ENCODE results near the gene RAB20. TPM values are rescaled to one million over a fixed set of nuclear protein-coding genes. Genes with fewer than 3 reads are reported as not detected.
A peak's percentile ranks its signal among the peaks of the same experiment; 100 is the strongest.
"Not testable (repeated sequence)": the region's sequence is repeated elsewhere in the genome, so short reads cannot be mapped to it uniquely, and the experiment has no call there.

RAB20 gene
- total RNA-seq, 1 experiment from 2014 or later = 19.3 TPM

- H3K4me3 ChIP-seq = no peak overlapping the region
- H3K36me3 ChIP-seq = no peaks in the 10 kb centered on the region
- H3K27me3 ChIP-seq (replicated peaks) = peaks cover 25% of the 10 kb centered on the region
- H3K27ac ChIP-seq = no peak overlapping the region
- H3K4me1 ChIP-seq (replicated peaks) = no peaks in the 10 kb centered on the region
- DNase-seq (ENCODE audit: low read depth in 1 of 2, low spot score in 2 of 2) = no peak
- no peaks in the 10 kb centered on the region for H3K9me3 ChIP-seq (replicated peaks)
Observed at GRCh38 chr13:110583178-110583865, 21.8 kb upstream of the RAB20 start.

DNA sequence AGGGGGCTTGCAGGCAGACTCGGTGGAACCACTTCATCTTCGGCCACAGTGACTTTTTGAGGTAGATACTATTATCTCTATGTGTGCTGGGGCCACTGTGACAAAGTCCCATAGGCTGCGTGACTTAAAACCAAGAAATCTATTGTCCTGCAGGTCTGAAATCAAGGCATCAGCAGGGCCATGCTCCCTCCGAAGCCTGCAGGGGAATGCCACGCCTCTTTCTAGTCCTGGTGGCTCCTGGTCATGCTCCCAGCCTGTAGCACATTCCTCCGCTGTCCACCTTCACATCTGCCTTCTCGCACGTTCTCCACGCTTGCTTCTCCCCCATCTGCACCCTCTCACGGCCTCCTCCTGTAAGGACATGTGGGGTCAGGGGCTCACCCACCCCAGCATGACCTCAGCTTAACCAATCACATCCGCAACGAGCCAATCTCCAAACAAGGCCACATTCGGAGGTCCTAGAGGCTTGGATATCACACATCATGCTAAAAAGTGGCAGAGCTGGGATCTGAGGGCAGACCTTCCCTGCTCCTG, 21.0 kb upstream of the RAB20 start:
- Histone ChIP-seq H3K36me3 (no peaks in the 10 kb centered on the region), H3K27ac (no peak overlapping the region), H3K9me3 (replicated peaks) (no peaks in the 10 kb centered on the region), H3K4me3 (no peak overlapping the region), H3K27me3 (replicated peaks) (peaks cover 21% of the 10 kb centered on the region), H3K4me1 (replicated peaks) (no peaks in the 10 kb centered on the region)
- no peak for DNase-seq (ENCODE audit: low read depth in 1 of 2, low spot score in 2 of 2)

GRCh38 chr13:110581506-110582185, 20.1 kb upstream of the RAB20 start:
- H3K27ac ChIP-seq = no peak overlapping the region
- H3K4me3 ChIP-seq = no peak overlapping the region
- H3K36me3 ChIP-seq = no peaks in the 10 kb centered on the region
- no peaks in the 10 kb centered on the region for H3K4me1 ChIP-seq (replicated peaks)
- no peaks in the 10 kb centered on the region for H3K9me3 ChIP-seq (replicated peaks)
- DNase-seq (ENCODE audit: low read depth in 1 of 2, low spot score in 2 of 2) = no peak
- H3K27me3 ChIP-seq (replicated peaks) = peaks cover 23% of the 10 kb centered on the region

DNA sequence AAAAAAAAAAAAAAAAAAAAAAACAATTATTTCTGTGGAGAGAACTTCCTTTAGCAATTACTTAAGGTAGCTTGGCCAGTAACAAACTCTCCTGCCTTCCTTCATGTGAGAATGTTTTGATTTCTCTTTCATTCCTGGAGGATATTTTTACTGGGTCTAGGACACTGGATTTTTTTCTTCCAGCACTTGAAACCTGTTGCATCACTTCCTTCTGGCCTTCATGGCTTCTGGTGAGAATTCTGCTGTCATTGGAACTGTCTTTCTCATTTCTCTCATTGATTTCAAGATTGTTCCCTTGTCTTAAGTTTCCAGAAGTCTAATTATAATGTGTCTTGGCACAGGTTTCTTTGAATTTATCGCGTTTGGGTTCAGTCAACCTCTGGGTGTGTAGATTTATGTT, 19.3 kb upstream of the RAB20 start:
- Histone ChIP-seq H3K4me3 (no peak overlapping the region), H3K36me3 (no peaks in the 10 kb centered on the region), H3K9me3 (replicated peaks) (no peaks in the 10 kb centered on the region), H3K27ac (no peak overlapping the region), H3K27me3 (replicated peaks) (peaks cover 26% of the 10 kb centered on the region), H3K4me1 (replicated peaks) (no peaks in the 10 kb centered on the region)
- DNase-seq (ENCODE audit: low read depth in 1 of 2, low spot score in 2 of 2) = no peak

GRCh38 chr13:110578363-110578762, 16.8 kb upstream of the RAB20 start:
- Histone ChIP-seq H3K4me3 (no peak overlapping the region), H3K4me1 (replicated peaks) (peaks cover 6% of the 10 kb centered on the region), H3K9me3 (replicated peaks) (no peaks in the 10 kb centered on the region), H3K27me3 (replicated peaks) (peaks cover 46% of the 10 kb centered on the region), H3K36me3 (no peaks in the 10 kb centered on the region), H3K27ac (no peak overlapping the region)
- no peak for DNase-seq (ENCODE audit: low read depth in 1 of 2, low spot score in 2 of 2)

GRCh38 chr13:110576736-110577476, 15.4 kb upstream of the RAB20 start:
- DNase-seq (ENCODE audit: low read depth in 1 of 2, low spot score in 2 of 2) = no peak
- Histone ChIP-seq H3K4me1 (replicated peaks) (peaks cover 6% of the 10 kb centered on the region), H3K27me3 (replicated peaks) (peaks cover 57% of the 10 kb centered on the region), H3K27ac (no peak overlapping the region), H3K4me3 (no peak overlapping the region), H3K9me3 (replicated peaks) (no peaks in the 10 kb centered on the region), H3K36me3 (no peaks in the 10 kb centered on the region)

DNA sequence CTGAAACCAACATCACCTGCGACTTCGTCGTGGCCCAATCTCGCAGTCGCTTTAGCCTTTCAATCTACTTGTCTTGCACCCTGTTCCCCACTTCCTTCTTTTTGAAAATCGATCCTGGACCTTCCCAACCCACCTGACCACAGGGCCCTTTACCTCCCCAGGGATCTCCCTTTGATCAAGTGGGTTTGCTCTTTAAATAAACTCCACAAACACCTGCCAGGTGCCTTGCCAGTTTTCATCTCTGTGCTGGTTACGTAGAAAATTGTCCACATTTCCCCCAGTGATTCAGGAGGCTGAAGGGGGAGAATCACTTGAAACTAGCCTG, 14.5 kb upstream of the RAB20 start:
- Histone ChIP-seq H3K36me3 (no peaks in the 10 kb centered on the region), H3K27me3 (replicated peaks) (peaks cover 60% of the 10 kb centered on the region), H3K4me3 (no peak overlapping the region), H3K9me3 (replicated peaks) (no peaks in the 10 kb centered on the region), H3K4me1 (replicated peaks) (peaks cover 6% of the 10 kb centered on the region), H3K27ac (no peak overlapping the region)
- no peak for DNase-seq (ENCODE audit: low read depth in 1 of 2, low spot score in 2 of 2)

DNA sequence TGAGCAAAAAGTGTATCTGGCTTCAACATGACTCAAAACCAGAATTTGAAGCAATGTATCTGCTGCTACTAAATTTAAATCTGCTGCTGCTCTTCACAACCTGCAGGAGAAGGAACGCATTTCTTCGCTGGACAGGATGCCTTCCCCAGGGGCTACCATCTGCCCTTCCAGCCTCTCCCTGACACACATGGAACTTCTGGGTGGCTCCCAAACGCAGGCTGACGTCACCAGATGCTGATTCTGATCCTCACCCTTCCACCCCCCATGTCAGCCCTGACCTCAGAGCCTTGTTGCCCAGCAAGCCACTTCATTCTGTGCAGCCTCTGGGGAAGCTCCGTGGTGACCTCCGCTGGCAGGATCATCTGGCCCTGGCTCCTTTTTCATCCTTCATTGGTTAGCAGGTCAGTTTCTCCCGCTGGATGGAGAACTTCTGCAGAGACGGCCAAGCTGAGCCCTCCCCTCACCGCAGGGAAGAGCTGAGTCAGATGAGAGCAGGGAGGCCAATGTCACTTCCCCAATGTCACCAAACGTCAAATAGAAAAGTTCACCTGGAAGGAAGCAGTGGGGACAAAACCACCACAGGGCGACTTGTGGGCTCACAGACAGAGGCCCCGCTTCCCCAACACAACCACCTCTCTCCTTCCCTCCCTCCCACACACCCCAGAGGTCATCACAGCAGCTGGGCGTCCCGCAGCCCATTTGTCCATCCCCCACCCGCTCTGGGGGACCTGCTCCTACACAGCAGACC, 14.0 kb upstream of the RAB20 start:
- H3K4me3 ChIP-seq = no peak overlapping the region
- H3K9me3 ChIP-seq (replicated peaks) = no peaks in the 10 kb centered on the region
- H3K27me3 ChIP-seq (replicated peaks) = peaks cover 62% of the 10 kb centered on the region
- H3K4me1 ChIP-seq (replicated peaks) = peaks cover 6% of the 10 kb centered on the region
- no peaks in the 10 kb centered on the region for H3K36me3 ChIP-seq
- no peak overlapping the region for H3K27ac ChIP-seq
- peak; percentile 57 to 86 for DNase-seq (ENCODE audit: low read depth in 1 of 2, low spot score in 2 of 2)

- Histone ChIP-seq H3K27me3 (replicated peaks) (peaks cover 75% of the 10 kb centered on the region), H3K4me1 (replicated peaks) (peaks cover 6% of the 10 kb centered on the region), H3K27ac (no peak overlapping the region), H3K36me3 (no peaks in the 10 kb centered on the region), H3K9me3 (replicated peaks) (no peaks in the 10 kb centered on the region), H3K4me3 (no peak overlapping the region)
- no peak for DNase-seq (ENCODE audit: low read depth in 1 of 2, low spot score in 2 of 2)
Observed at GRCh38 chr13:110574161-110574560, 12.6 kb upstream of the RAB20 start.

DNA sequence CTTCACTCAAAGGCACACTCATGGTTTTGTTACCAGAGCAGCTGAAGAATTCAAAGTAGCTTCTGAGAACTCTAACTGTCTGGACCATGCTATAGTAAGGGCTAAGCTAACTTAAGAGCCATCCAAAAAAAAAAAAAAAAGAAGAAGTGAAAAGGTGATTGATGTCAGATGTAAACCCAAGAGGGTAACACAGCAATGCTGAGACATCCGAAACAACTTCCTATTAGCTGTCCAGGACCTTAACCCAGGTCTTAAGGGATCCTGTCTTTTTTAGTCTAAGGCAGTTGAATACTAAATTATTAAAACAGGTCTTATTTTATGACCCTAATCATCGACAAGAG, 11.2 kb upstream of the RAB20 start:
- H3K27ac ChIP-seq = no peak overlapping the region
- no peaks in the 10 kb centered on the region for H3K9me3 ChIP-seq (replicated peaks)
- no peak overlapping the region for H3K4me3 ChIP-seq
- H3K4me1 ChIP-seq (replicated peaks) = peaks cover 6% of the 10 kb centered on the region
- peaks cover 88% of the 10 kb centered on the region for H3K27me3 ChIP-seq (replicated peaks)
- DNase-seq (ENCODE audit: low read depth in 1 of 2, low spot score in 2 of 2) = no peak
- H3K36me3 ChIP-seq = no peaks in the 10 kb centered on the region

DNA sequence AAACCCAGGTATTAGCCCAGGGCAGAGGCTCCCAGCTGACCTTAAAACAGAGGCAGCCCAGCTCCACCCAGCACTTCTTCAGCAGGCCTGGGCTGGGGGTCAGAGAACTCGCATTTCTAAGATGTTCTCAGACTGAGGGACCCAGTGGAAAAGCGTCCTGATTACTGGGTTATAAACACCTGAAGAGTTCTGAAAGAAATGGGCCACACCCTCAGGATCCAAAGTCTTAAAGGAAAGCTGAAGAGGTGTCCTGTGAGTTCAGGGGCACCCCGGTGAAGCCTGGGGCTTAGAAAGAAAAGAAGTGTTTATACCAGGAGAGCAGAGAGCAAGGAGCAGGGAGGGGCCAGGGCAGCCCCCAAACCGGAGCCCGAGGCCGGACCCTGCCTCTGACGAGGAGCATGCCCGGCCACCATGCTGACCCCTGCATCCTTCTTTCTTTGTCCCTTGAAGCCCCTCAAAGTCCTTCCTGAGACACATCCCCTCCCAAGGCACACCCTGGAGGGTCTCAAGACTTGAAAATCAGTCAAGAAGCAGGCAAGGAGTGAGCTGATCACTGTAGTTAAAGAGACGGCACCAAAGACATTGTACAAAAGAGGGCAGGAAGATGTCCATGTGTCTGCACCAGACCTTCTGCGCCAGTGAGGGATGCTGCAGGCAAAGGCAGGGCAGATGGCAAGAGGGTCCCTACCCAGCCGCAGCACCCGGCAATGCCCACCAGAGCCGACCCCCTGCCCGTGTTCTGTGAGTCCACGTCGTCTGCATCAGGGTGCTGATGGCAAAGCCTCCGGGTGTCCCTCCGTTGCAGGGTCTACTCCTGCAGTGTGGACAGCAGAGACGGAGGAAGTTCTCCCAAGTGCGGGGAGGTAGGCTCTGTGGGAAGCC, 10.6 kb upstream of the RAB20 start:
- H3K9me3 ChIP-seq (replicated peaks) = no peaks in the 10 kb centered on the region
- peaks cover 90% of the 10 kb centered on the region for H3K27me3 ChIP-seq (replicated peaks)
- no peak for DNase-seq (ENCODE audit: low read depth in 1 of 2, low spot score in 2 of 2)
- no peaks in the 10 kb centered on the region for H3K36me3 ChIP-seq
- H3K4me1 ChIP-seq (replicated peaks) = peaks cover 6% of the 10 kb centered on the region
- H3K27ac ChIP-seq = no peak overlapping the region
- H3K4me3 ChIP-seq = no peak overlapping the region

GRCh38 chr13:110570886-110571285, 9.4 kb upstream of the RAB20 start:
- no peak for DNase-seq (ENCODE audit: low read depth in 1 of 2, low spot score in 2 of 2)
- no peak overlapping the region for H3K27ac ChIP-seq
- no peak overlapping the region for H3K4me3 ChIP-seq
- peaks cover 86% of the 10 kb centered on the region for H3K27me3 ChIP-seq (replicated peaks)
- no peaks in the 10 kb centered on the region for H3K36me3 ChIP-seq
- peaks cover 6% of the 10 kb centered on the region for H3K4me1 ChIP-seq (replicated peaks)
- no peaks in the 10 kb centered on the region for H3K9me3 ChIP-seq (replicated peaks)

- not testable (repeated sequence) for DNase-seq (ENCODE audit: low read depth in 1 of 2, low spot score in 2 of 2); H3K4me1 ChIP-seq (replicated peaks); H3K4me3 ChIP-seq; H3K27ac ChIP-seq; H3K36me3 ChIP-seq; H3K9me3 ChIP-seq (replicated peaks)
- H3K27me3 ChIP-seq (replicated peaks) = peaks cover 86% of the 10 kb centered on the region
Observed at GRCh38 chr13:110569962-110570361, 8.4 kb upstream of the RAB20 start.

Data from SJSA1 (cell line).